Activated effector memory CD4-positive, alpha-beta T cell treated with Interleukin-2 at 50 U/mL for 16 hours (primary cell): ENCODE results near the gene NME1.
A peak's percentile ranks its signal among the peaks of the same experiment; 100 is the strongest.
"Not testable (repeated sequence)": the region's sequence is repeated elsewhere in the genome, so short reads cannot be mapped to it uniquely, and the experiment has no call there.

ENCODE experiments used
- DNase-seq: peaks from one replicate; pipeline ENCODE4 v3.0.0-alpha.2; 2020

NME1 gene

DNA sequence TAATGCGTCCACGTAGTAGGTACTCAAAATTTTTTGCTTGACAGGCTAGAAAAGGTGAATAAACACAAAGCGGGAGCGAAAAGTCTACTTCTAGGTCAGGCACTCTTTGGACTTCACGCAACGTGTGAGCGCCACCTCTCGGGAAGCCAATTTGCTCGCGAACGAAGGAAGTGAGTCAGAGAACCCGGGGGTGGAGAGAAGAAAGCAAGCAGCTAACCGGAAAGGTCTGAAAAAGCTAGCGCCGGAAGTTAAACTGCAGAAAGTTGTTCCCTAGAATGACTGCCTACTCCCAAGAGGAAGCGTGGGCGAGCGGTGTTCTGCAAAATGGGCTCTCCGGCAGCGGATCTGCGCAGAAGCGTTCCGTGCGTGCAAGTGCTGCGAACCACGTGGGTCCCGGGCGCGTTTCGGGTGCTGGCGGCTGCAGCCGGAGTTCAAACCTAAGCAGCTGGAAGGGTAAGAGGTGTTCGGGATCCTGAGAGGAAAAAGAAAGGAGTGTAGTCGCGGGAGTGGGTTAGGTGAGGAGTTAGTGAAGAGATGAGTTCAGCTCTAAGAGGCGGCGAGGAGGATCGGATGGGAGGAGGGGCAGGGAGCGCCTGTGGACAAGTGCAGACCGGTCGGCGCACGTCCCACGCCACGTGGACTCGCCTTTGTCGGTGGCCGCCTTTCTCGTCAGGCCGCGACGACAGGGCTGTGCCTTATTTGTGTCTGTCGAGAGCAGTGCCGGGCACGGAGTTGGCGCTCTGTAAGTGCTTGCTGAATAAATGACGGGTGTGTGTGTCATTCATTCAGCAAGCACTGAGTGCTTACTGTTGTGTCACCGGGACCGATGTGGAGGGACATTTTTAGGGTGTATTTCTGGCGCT, at the start of gene NME1:
Gene NME1 (plus strand): TSS at position 350 of the 863 bp plus-strand sequence. CDS start 2,096 bp downstream, outside the sequence.
- DNase-seq = peak; percentile 98

DNA sequence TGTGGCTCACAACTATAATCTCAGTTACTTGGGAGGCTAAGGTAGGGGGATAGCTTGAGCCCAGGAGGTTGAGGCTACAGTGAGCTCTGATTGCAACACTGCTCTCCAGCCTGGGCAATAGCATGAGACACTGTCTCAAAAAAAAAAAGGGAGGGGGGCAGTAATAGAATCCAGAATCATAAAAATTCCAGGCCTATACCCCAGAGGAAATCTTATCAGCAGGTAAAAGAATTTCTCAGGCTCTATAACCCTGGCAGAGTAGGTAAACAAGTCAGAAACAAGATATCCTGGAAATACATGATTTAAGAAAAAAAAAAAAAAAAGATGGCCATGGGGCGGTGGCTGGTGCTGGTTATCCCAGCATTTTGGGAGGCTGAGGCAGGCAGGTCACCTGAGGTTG, 45.6 kb upstream of the NME1 start:
- DNase-seq = no peak

DNA sequence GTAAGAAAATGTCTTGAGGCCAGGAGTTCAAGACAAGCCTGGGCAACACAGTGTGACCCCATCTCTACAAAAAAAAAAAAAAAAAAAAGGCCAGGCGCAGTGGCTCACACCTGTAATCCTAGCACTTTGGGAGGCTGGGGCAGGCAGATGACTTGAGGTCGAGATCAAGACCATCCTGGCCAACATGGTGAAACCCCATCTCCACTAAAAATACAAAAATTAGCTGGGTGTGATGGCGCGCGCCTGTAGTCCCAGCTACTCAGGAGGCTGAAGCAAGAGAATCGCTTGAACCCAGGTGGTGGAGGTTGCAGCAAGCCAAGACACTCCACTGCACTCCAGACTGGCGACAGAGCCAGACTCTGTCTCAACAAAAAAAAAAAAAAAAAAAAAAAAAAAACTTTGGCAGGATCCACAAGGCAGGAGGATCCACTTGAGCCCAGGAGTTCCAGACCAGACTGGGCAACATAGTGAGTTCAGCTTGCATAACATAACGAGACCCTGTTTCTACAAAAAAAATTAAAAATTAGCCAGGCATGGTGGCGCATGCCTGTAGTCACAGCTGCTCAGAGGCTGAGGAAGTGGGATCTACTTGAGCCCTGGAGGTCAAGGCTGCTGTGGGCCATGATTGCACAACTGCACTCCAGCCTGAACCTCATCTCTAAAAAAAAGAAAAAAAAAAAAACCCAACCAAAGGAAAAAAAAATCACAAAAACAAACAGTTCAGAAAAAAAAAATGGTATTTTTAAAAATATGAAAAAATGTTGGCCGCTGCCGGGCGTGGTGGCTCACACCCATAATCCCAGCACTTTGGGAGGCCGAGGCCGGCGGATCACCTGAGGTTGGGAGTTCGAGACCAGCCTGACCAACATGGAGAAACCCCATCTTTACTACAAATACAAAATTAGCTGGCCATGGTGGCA, 40.8 kb upstream of the NME1 start:
- DNase-seq = not testable (repeated sequence)

DNA sequence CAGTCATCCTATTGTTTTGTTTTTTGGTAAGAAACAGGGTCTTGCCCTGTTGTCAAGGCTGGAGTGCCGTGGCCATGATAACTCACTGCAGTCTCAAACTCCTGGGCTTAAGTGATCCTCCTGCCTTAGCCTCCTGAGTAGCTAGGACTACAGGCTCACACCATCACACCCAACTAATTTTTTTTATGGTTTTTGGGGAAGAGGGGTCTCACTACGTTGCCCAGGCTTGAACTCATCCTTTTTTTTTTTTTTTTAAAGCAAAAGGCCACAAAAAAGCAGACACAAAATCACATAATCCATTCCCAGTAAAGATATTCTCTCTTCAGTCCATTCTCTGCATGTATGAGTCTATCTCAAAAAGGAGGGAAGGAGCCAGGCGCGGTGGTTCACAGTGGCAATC, 38.2 kb upstream of the NME1 start:
- no peak for DNase-seq

DNA sequence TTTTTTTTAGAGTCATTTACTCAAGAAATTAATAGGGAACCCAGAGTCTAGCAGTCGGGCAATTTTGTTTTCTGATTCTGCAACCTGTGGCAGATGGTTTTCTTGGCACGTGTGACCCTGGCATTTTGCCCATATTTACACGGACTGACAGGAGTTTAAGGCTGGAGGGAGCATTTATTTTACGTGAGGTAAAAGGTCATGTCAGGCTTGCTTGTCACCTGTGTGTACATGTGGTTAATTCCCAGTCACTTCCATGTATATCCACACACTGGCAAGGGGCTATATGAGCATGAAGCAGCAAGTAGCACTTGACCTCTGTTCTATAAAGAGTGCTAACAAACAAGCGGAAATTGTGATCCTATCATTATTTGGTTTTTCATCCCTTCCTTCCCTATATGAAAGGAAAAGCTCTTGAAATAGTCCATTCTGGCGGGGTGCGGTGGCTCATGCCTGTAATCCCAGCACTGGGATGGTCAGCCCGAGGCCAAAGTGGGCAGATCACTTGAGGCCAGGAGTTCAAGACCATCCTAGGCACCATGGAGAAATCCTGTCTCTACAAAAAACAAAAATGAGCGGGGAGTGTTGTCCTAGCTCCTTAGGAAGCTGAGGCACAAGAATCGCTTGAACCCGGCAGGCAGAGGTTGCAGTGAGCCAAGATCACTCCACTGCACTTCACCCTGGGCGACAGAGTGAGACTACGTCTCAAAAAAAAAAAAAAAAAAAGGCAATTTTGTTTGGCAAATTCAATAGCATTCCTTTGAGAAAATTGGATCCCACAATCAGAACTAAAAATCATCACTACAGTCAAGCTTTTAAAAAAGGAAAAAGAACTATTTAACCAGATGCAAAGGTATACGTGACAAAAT, 34.8 kb upstream of the NME1 start:
- no peak for DNase-seq

DNA sequence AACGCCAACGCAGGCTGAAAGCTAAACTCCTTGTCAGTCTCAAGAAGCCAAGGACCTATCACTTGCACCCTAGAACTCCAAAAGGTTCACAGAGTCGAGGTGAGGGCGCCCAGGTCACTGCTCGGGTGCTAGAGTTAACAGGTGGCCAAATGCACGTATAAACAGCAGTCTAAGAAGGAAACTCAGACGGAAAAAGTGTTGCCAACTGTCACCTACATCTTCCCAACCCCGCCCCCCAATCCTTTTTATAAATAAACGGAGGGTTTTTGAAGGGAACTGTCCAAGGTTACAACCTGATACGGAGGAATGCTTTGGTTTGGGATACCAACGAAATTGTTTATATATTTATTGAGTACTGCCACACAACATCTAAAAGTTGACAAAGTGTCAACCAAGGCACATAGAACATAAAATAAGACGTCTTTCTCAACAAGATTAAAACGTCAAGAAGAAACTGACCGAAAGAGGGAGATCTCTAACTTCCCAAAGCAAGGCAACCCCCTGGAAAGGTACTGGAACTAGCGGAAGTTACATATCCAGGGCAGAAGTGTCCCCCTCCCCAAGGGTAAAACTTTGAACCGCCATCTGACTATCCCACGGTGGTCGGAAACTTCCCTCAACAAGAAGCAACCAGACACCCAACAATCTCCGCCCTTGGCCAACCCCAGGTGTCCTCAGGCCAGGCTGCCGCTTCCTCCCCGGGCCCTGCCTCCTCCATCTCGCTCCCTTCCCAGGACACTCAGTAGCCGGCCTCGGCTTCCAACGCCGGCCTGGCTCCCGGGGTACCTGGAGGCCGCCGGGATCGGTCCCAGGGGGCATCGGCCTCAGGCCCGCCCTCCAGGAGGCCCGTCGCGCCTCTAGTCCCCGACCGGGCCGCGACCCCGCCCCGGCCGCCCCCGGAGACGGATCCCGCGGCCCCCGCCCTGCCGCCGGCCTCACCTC, 33.7 kb upstream of the NME1 start:
- DNase-seq = peak; percentile 27

DNA sequence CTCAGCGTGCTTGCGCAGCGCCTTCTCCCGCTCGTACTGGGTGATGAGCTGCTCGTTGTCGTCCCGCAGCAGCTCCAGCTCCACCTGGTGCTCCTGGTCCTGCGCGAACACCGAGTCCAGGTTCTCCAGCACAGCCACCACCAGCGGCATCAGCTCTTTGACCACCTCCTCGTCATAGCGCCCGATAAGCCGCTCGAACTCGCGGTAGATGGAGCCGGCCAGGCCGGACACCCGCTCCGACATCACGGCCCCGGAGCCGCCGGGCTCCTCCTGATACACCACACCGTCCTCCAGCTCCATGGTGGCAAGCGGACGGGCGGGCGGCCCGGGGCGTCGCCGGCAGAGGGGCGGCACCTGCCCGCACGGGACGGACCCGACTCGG, 33.0 kb upstream of the NME1 start:
- DNase-seq = no peak

DNA sequence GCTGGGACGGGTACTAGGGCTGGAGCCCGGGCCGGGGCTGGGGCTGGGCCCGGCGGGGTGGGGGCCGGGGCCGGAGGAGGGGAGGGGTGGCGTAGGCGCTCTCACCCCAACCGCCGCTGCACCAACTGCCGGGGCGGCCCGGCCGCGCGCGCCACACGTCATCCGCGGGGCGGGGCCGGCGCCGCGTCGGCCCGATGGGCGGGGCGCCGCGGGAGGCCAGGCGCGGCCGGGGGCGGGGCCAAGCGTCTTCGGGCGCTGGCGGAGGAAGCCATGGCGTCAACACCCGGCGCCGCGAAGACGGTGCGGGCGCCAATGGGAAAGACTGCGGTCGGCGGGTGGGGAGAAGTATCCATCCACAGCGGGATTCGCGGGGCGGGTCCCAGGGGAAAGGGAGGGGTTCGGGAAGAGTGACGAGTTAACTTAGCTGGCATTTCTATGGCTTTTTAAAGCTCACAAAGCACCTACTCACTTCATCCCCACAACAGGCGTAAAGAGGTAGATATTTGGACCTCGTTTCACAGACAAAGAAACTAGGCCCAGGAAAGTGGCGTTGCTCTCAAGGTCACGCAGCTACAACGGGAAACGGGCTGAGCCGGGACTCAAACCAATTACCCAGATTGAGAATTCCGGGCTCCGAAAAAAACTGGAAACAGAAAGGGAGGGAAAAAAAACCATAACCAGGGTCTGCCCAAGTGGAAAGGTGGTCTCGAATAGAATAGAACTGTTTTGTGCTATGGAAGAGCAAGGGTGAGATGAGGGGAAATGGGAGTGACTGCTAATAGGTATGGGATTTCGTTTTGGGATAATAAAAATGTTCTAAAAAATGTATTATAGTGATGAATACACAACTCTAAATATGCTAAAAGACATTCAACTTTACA, 32.4 kb upstream of the NME1 start, which contains the start of gene SPAG9:
Gene SPAG9 (minus strand): TSS at position 130 of the 881 bp plus-strand sequence. CDS start 212 bp downstream, outside the sequence.
- DNase-seq = peak; percentile 87

DNA sequence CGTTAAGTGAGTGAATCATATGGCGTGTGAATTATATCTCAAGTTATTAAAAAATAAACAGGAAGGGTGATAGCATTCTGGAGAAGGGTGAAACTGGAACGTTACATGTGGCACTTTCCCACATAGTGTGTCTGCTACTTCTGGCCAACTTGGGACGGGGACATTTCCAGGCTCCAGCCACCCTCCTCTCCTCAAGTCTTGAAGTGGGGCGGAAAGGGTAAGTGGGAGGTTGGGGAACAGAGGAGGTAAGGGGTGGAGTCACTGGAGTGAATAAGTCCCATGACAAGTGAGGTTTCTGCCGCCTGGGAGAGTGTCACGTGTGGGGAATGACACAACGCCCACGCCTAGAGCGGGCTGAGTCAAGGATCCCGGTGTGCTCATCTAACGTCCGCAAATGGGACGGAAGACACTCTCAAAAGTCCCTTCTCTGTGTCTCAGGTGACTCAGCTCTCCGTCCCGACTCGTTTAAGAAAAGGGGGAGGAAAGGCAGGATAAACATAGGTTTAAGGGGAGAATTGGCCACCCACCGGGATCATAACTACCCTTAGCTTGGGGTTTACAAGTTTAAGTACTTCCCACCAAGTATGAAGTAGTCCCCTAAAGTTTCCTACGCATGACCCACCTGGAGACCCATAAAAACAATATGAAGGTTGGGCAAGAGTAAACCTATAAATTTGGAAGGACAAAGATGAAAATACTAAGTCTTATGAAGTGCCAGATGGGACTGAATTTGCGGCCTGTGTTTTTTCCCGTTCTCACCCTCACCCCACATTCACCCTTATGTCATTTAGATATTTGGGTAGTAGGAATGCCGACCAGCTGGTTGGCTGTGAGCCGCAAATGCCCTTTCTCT, 31.5 kb upstream of the NME1 start:
- DNase-seq = peak; percentile 39

DNA sequence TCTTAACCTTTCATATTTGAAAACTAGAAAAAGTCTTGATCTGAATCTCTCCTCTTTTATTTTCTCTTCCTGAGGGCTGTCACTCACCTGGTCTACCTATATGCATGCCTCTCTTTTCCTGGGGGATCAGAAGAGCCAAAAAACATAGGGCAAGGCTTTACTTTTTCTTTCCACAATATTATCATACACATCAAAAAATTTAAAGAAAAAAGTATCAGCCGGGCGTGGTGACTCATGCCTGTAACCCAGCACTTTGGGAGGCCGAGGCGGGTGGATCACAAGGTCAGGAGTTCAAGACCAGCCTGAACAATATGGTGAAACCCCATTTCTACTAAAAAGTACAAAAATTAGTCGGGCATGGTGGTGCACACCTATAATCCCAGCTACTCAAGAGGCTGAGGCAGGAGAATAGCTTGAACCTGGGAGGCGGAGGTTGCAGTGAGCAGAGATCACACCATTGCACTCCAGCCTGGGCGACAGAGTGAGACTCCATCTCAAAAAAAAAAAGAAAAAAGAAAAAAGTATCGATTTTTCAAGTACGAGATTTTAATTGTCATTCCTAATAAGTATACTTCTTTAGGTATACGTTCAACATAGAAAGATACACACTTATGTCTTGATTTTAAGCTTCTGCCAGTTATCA, 30.8 kb upstream of the NME1 start:
- not testable (repeated sequence) for DNase-seq

DNA sequence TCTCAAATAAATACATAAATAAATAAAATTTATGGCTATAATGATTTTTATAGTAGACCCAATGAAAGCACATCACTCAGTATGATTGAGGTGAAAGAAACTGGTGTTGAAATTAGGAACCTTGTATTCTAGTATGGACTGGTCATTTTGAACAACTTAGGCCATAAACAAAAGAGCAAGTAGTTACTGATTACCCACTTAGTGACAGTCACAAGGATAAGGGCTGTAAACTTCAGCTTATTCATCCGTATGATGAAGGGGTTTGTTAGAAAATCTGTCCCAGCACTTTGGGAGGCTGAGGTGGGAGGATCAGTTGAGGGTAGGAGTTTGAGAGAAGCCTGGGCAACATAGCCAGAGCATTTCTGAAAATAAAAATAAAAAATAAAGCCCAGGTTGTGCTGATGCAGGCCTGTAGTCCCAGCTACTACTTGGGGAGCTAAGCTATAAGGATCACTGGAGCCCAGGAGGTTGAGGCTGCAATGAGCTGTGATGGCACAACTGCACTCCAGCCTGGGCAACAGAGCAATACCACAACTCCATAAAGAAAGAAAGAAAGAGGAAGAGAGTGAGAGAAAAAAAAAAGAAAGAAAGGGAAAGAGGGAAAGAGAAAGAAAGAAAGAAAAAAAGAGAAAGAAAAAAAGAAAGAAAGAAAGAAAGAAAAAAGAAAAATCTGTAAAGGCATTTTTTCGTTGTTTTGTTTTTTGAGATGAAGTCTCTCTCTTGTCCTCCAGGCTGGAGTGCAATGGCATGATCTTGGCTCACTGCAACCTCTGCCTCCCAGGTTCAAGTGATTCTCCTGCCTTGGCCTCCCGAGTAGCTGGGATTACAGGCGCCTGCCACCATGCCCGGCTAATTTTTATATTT, 28.5 kb upstream of the NME1 start:
- DNase-seq = no peak

DNA sequence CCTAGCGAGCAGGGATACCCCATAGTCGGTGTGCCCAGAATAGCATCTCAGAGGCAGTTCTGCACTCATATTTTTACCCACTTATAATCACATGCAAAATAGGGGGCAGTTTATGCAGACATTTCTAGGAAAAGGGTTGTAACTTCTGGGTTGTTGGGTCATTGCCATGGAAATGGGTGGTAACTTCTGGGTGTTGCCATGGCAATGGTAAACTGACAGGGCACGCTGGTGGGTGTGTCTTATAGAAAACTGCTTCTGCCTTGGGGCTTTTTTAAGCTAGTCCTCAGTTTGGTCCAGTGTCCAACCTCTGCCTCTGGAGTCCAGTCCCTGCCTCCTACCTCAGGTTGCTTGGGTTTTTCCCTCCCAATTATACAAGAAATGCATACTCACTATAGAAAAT, 25.3 kb upstream of the NME1 start:
- DNase-seq = no peak

DNA sequence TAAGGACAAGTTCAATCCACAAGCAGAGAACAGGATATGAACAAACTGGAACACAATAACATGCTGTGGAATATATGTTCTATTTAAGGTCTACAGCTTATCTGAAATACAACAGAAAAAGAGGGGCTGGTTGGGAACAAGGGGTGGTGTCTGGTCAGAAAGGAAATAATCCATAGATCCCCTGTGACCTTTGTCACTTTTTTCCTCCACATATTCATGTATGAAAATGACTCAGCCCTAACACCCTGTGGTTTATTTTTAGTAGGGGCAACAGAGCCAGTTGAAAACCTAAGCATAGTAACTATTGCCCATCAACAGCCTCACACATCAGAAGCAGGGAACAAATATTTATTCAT, 20.4 kb upstream of the NME1 start:
- no peak for DNase-seq

DNA sequence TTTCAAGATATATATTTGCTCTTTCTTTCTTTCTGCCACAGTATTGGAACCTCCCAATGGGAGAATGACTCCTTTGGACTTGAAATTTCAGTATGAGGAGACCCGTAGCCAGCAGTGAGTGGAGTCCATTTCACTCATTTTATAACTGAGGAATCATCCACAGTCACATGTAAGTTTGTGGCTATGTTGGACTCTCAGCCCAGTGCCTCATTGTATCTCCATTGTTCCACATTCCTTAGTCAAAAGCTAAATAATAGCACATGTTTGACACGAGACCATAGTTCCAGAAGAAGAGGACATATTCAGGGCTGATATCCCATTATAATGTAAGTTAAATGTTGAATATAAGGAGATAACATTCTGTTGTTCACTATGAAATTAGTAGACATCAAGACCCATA, 20.0 kb upstream of the NME1 start:
- no peak for DNase-seq

DNA sequence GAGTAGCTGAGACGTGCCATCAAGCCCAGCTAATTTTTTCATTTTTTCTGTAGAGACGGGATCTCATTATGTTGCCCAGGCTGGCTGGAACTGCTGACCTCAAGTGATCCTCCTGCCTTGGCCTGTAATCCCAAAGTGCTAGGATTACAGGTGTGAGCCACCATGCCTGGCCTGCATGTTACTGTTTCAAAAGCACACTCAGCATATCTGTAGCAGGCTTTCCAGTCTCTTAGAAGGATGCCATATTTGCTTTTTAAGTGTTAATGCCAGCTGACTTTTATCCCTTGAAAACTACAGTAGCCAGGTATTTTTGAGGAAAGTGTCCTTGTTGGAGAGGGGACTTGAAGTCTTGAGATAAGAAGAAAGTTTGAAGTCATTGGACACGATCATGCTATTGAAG, 17.4 kb upstream of the NME1 start:
- no peak for DNase-seq

DNA sequence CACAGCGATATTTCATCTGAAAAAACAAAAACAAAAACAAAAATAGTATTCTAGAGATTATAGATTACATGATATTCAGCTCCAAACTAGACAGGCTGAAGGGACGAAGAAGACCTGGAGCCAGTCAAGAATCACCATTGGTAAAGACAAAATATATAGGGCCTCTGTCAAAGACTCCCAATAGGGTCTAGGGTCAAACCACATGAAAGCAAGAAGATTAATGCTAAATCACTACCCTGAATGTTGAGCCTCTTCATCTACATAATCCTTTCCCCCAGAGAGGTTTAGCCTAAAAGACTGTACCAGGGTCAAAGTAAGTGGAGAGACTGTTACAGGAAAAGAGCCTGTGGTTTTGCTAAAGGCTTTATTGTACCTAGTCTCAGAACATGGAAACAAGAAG, 10.8 kb upstream of the NME1 start:
- no peak for DNase-seq

DNA sequence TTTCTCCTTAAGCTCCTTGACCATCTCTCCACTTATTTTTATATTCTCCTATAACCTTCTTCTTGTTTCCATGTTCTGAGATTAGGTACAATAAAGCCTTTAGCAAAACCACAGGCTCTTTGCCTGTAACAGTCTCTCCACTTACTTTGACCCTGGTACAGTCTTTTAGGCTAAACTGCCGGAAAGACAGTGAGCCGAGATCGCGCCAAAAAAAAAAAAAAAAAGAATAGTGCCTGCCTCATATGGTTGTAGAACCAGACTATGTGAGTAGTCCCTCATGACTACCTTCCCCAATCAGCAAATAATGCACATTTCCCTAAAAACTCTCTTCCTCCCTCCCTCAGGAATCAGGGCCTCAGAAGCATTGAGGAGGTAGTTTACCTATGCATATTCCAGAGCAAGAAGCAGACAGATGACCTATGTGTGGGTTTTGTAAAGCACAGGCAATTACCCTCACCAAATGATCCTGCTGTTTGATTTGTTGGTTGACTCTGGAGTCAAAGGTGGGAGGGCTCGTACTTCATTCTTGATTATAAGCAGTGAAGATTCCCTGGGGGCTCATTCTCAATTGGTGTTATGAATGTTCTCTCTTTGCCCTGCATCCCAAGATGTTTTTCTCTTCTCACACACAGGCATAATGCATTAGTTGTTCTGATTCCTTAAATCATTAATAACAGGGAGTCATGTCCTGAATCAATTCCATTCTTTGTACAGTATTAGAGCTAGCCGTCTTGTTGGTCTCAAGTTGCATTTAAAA, 8.9 kb upstream of the NME1 start:
- DNase-seq = no peak
